Endothelial cell (in vitro differentiated cells): Measurements from ENCODE around the gene MTHFSD. TPM values are rescaled to one million over a fixed set of nuclear protein-coding genes. Genes with fewer than 3 reads are reported as not detected.

ENCODE experiments used
- DNase-seq: peaks from one replicate; pipeline ENCODE4 v3.0.0; 2021; ENCODE audit warnings: low spot score
- H3K27ac Mint-ChIP-seq: one replicate; pipeline ENCODE4 v1.8.0; 2021; ENCODE audit warnings: mixed read lengths, inconsistent platforms; ENCODE audit not compliant: unreplicated experiment
- H3K27me3 Mint-ChIP-seq: one replicate; pipeline ENCODE4 v1.8.0; 2021; ENCODE audit warnings: mild to moderate bottlenecking, moderate library complexity, mixed read lengths, inconsistent platforms; ENCODE audit not compliant: unreplicated experiment
- H3K36me3 Mint-ChIP-seq: one replicate; pipeline ENCODE4 v1.8.0; 2021; ENCODE audit warnings: mild to moderate bottlenecking, low read depth, mixed read lengths, inconsistent platforms; ENCODE audit not compliant: unreplicated experiment
- H3K4me1 Mint-ChIP-seq: one replicate; pipeline ENCODE4 v1.8.0; 2021; ENCODE audit warnings: mild to moderate bottlenecking, mixed read lengths, inconsistent platforms; ENCODE audit not compliant: unreplicated experiment
- H3K4me3 Mint-ChIP-seq: one replicate; pipeline ENCODE4 v1.8.0; 2021; ENCODE audit warnings: mild to moderate bottlenecking, mixed read lengths, inconsistent platforms; ENCODE audit not compliant: unreplicated experiment
- H3K9me3 Mint-ChIP-seq: one replicate; pipeline ENCODE4 v1.8.0; 2021; ENCODE audit warnings: mixed read lengths, inconsistent platforms; ENCODE audit not compliant: unreplicated experiment
- total RNA-seq: library from RNA; stranded (reverse); fragmentation: NEBNext Ultra II Directional; extraction: Animal tissue kit (Norgen Biotek cat#: 25700); gene quantifications from one replicate; pipeline ENCODE4 v1.2.1, GENCODE V29; 2021; ENCODE audit not compliant: unreplicated experiment
- TF ChIP-seq, protein P1 (sequence below): fragments of 200-600 bp; sonication (generic); IDR thresholded peaks from one replicate; pipeline ENCODE4 v1.5.0; 2021; ENCODE audit warnings: antibody characterized with exemption; ENCODE audit not compliant: unreplicated experiment

MTHFSD gene
- total RNA-seq, 1 donor from 2014 or later, result 30.6 TPM

DNA sequence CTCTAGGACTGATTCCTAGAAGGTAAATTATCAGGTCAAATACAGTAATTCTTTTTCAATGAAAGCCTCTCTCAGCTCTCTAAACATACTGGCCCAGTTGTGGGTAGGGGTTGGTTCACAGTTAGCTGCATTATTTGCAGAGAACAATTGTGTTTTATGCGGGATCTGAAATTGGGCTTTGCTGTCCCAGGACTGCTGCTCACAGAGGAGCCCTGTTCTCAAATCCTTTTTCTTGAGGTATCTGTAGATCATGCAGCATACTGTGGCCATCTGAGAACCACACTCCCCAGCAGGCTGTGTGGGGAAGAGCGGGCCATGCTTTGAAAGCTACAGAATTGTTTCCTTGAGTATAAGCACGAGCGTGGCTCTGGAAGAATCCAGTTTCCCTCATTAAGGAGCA is 17.5 kb downstream of the MTHFSD start:
- TF ChIP-seq, protein P1, sequence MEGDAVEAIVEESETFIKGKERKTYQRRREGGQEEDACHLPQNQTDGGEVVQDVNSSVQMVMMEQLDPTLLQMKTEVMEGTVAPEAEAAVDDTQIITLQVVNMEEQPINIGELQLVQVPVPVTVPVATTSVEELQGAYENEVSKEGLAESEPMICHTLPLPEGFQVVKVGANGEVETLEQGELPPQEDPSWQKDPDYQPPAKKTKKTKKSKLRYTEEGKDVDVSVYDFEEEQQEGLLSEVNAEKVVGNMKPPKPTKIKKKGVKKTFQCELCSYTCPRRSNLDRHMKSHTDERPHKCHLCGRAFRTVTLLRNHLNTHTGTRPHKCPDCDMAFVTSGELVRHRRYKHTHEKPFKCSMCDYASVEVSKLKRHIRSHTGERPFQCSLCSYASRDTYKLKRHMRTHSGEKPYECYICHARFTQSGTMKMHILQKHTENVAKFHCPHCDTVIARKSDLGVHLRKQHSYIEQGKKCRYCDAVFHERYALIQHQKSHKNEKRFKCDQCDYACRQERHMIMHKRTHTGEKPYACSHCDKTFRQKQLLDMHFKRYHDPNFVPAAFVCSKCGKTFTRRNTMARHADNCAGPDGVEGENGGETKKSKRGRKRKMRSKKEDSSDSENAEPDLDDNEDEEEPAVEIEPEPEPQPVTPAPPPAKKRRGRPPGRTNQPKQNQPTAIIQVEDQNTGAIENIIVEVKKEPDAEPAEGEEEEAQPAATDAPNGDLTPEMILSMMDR, result no peak
- Mint-ChIP-seq H3K9me3 (no peaks in the 10 kb centered on the region), H3K27ac (no peak overlapping the region), H3K36me3 (peaks cover 32% of the 10 kb centered on the region), H3K4me1 (no peaks in the 10 kb centered on the region), H3K4me3 (no peak overlapping the region), H3K27me3 (peaks cover 2% of the 10 kb centered on the region)
- no peak for DNase-seq

DNA sequence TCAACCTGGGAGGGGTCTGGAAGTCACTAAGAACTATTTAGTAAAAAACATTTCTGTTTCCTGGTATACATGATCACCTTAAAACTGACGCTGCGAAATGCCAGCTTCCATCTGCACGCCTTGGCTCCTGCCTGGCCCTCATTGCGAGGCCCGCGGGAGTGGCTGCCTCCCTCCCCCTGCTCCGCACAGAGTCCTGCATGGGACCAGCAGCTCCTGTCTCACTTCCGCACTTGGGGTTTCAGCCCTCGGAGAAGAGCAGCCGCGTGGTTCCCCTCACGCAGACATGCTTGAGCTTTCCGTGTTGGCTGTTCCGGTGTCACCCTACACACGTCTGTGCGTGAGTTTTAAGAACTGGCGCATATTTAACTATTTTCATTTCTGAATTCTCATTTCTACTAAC is 18.4 kb downstream of the MTHFSD start:
- Mint-ChIP-seq H3K4me1 (no peaks in the 10 kb centered on the region), H3K36me3 (peaks cover 32% of the 10 kb centered on the region), H3K27ac (no peak overlapping the region), H3K27me3 (peaks cover 2% of the 10 kb centered on the region), H3K4me3 (no peak overlapping the region), H3K9me3 (no peaks in the 10 kb centered on the region)
- TF ChIP-seq, protein P1, result no peak
- no peak for DNase-seq

DNA sequence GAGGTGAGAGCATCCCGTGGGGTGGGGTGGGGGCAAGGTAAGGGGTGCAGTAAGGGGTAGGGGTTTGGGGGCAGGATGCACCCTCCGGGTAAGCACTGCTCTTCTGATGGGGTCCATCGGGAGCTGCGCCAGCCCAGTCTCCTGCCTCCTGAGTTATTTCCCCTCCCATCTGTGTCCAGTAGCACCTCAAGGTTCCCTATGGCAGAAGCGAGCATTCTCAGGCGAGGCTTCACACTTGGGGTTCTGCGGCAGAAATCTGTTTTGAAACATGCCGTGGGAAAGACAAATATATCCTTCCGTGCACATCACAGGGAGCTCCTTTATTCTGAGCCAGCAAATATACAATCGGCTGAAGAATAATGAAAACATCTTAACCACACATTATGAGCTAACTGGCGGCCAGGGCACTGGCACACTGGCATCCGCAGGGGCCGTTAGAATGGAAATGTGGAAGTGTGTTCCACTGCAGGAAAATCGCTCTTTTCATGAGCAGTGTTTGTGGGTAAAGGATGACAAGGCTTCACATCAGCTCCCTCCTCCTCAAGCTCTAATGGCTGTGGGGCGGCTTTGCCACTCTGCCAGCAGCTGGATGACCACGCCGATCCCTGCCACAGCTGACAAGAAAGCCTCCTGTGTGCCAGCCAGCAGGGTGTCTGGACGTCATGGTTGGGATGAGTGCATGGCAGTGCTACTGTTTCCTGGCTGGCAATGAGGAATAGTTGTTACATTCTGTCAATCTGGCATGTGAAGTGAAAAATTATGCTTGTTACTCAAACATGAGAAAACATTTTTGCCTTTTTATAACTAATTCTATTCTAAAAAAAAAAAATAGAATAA is 20.0 kb downstream of the MTHFSD start:
- Mint-ChIP-seq H3K27me3 (peaks cover 2% of the 10 kb centered on the region), H3K36me3 (peaks cover 27% of the 10 kb centered on the region), H3K27ac (no peak overlapping the region), H3K4me1 (no peaks in the 10 kb centered on the region), H3K4me3 (no peak overlapping the region), H3K9me3 (no peaks in the 10 kb centered on the region)
- TF ChIP-seq, protein P1, result no peak
- DNase-seq, result no peak

DNA sequence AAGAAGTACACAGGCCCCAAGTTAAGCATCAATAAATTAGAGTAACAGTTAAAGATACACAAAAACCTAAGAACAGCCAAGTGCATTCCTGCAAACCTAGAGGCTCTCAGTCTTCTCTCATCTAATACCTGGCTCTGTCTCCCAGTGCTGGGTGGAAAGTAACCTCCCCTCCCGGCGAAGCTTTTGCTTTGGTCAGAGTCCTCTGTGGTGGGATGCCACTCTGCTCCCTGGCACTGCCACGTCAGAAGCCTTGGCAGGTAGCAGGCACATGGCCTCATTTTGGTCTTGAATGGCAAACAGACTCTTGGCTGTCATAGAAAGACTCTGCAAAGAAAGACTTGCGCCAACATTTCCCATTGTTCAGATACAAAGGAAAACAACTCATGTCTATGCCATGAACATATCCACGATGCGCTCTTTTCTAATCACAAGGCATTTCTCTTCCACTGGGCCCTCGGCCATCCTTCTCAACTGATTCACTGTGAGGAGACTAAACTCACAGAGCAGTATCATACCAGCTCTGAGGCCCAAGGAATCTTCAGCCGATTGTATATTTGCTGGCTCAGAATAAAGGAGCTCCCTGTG is 21.2 kb downstream of the MTHFSD start:
- no peak overlapping the region for H3K27ac Mint-ChIP-seq
- H3K4me1 Mint-ChIP-seq, result no peaks in the 10 kb centered on the region
- no peak for DNase-seq
- TF ChIP-seq, protein P1, result no peak
- peaks cover 24% of the 10 kb centered on the region for H3K36me3 Mint-ChIP-seq
- H3K4me3 Mint-ChIP-seq, result no peak overlapping the region
- H3K27me3 Mint-ChIP-seq, result no peaks in the 10 kb centered on the region
- H3K9me3 Mint-ChIP-seq, result no peaks in the 10 kb centered on the region

DNA sequence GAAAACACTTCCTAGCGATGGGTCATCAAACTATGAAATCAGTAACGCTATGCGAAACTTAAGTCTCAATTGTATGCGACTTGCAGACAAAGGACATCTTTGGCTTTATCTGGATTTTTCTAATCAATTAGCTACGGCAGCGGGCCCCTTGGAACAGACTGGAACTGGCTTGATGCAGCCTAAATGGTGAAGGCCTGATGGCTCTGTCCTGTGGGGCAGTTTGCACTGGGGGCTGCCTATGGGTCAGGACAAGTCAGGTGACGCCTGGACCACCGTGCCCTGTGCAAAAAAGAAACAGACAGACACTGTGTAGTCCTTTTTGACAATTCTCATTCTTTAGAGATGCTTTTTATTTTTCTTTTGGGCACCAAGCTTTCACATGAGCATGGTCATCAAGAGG is 22.0 kb downstream of the MTHFSD start:
- Mint-ChIP-seq H3K9me3 (no peaks in the 10 kb centered on the region), H3K4me1 (no peaks in the 10 kb centered on the region), H3K27ac (no peak overlapping the region), H3K27me3 (no peaks in the 10 kb centered on the region), H3K36me3 (peaks cover 21% of the 10 kb centered on the region), H3K4me3 (no peak overlapping the region)
- TF ChIP-seq, protein P1, result no peak
- no peak for DNase-seq
